Activated T-helper 1 cell treated with Interleukin-2 at 50 U/mL for 16 hours (primary cell): ENCODE data around the gene DCAF4.
"Not testable (repeated sequence)": the region's sequence is repeated elsewhere in the genome, so short reads cannot be mapped to it uniquely, and the experiment has no call there.

Experiments
- DNase-seq: peaks from one replicate; pipeline ENCODE4 v3.0.0-alpha.2; 2020; ENCODE audit warnings: low read depth

The DCAF4 gene

GRCh38 chr14:72932893-72933292, 6.6 kb downstream of the DCAF4 start:
- no peak for DNase-seq

GRCh38 chr14:72939630-72940029, 13.4 kb downstream of the DCAF4 start:
- no peak for DNase-seq

- DNase-seq: no peak
Measured at GRCh38 chr14:72941286-72941985, 15.2 kb downstream of the DCAF4 start.

GRCh38 chr14:72942934-72943333, 16.7 kb downstream of the DCAF4 start:
- DNase-seq: no peak

GRCh38 chr14:72943876-72944430, 17.7 kb downstream of the DCAF4 start:
- DNase-seq: no peak

- no peak for DNase-seq
Measured at GRCh38 chr14:72945356-72946027, 19.2 kb downstream of the DCAF4 start.

- DNase-seq: no peak
Measured at GRCh38 chr14:72946491-72946890, 20.2 kb downstream of the DCAF4 start.

- no peak for DNase-seq
Measured at GRCh38 chr14:72947366-72948160, 21.3 kb downstream of the DCAF4 start.

- peak; percentile 26 for DNase-seq
Measured at GRCh38 chr14:72948481-72949138, 22.3 kb downstream of the DCAF4 start.

GRCh38 chr14:72952171-72952570, 25.9 kb downstream of the DCAF4 start:
- no peak for DNase-seq

- not testable (repeated sequence) for DNase-seq
Measured at GRCh38 chr14:72956741-72957140, 30.5 kb downstream of the DCAF4 start.

GRCh38 chr14:72957213-72957612, 30.9 kb downstream of the DCAF4 start:
- DNase-seq: no peak

GRCh38 chr14:72958548-72958947, 32.3 kb downstream of the DCAF4 start:
- DNase-seq: no peak

GRCh38 chr14:72961016-72961415, 34.8 kb downstream of the DCAF4 start:
- DNase-seq: not testable (repeated sequence)

- DNase-seq: no peak
Measured at GRCh38 chr14:72961579-72962335, 35.5 kb downstream of the DCAF4 start.

GRCh38 chr14:72962336-72962754, 36.1 kb downstream of the DCAF4 start:
- DNase-seq: not testable (repeated sequence)

GRCh38 chr14:72962829-72963312, 36.6 kb downstream of the DCAF4 start:
- no peak for DNase-seq

GRCh38 chr14:72965249-72965648, 39.0 kb downstream of the DCAF4 start:
- no peak for DNase-seq

- DNase-seq: no peak
Measured at GRCh38 chr14:72966038-72966437, 39.8 kb downstream of the DCAF4 start.

- no peak for DNase-seq
Measured at GRCh38 chr14:72968316-72968715, 42.1 kb downstream of the DCAF4 start.

GRCh38 chr14:72970058-72970630, 43.9 kb downstream of the DCAF4 start:
- no peak for DNase-seq
